Left ventricle myocardium inferior (tissue), 1 donor: ENCODE results near the gene COASY. TPM values are rescaled to one million over a fixed set of nuclear protein-coding genes. Genes with fewer than 3 reads are reported as not detected.
"Not testable (repeated sequence)": the region's sequence is repeated elsewhere in the genome, so short reads cannot be mapped to it uniquely, and the experiment has no call there.

ENCODE experiments used
- DNase-seq: peaks from one replicate; pipeline ENCODE4 v3.0.0-alpha.2; 2020
- H3K27ac ChIP-seq: fragments of 200-600 bp; replicated peaks from 2 replicates; pipeline ENCODE4 v1.8.0; 2021
- H3K27me3 ChIP-seq: fragments of 200-600 bp; 2 replicates; pipeline ENCODE4 v1.8.0; 2021; ENCODE audit warnings: low read depth
- H3K36me3 ChIP-seq: fragments of 200-600 bp; 2 replicates; pipeline ENCODE4 v1.8.0; 2021
- H3K4me1 ChIP-seq: fragments of 200-600 bp; 2 replicates; pipeline ENCODE4 v1.8.0; 2021
- H3K4me3 ChIP-seq: fragments of 200-600 bp; 2 replicates; pipeline ENCODE4 v1.8.0; 2021; ENCODE audit warnings: mild to moderate bottlenecking, moderate library complexity
- H3K9me3 ChIP-seq: fragments of 200-600 bp; replicated peaks from 2 replicates; pipeline ENCODE4 v1.8.0; 2021
- CTCF ChIP-seq: fragments of 200-600 bp; IDR thresholded peaks from 2 replicates; pipeline ENCODE4 v1.8.0; 2021; ENCODE audit warnings: antibody characterized with exemption, mild to moderate bottlenecking, borderline replicate concordance
- intact Hi-C: fragments of 100-400 bp; cut with micrococcal nuclease; formaldehyde crosslinking; loops from one replicate; pipeline ENCODE4 v1.11.0; 2022
- total RNA-seq: library from RNA; stranded (reverse); fragmentation: NEBNext Ultra II Directional; extraction: Animal tissue kit (Norgen Biotek cat#: 25700); gene quantifications from one replicate; pipeline ENCODE4 v1.2.1, GENCODE V29; 2021
- donor health status: DM: no; HTN: yes; CAD: no; lungs with severe emphysema.

COASY gene
- total RNA-seq, 1 donor from 2014 or later, result 48.8 TPM

- Histone ChIP-seq H3K27me3 (no peaks in the 10 kb centered on the region), H3K27ac (peak overlapping the region; percentile 97), H3K4me3 (peak overlapping the region; percentile 96), H3K9me3 (no peaks in the 10 kb centered on the region), H3K4me1 (peaks cover 38% of the 10 kb centered on the region), H3K36me3 (no peaks in the 10 kb centered on the region)
- TF ChIP-seq CTCF, result no peak
- DNase-seq, result no peak
- intact Hi-C loops, result no loop called here
Measured at GRCh38 chr17:42553866-42554249, 8.1 kb upstream of the COASY start.

GRCh38 chr17:42554250-42555121 lies 7.5 kb upstream of the COASY start:
- Histone ChIP-seq H3K36me3 (no peaks in the 10 kb centered on the region), H3K27me3 (no peaks in the 10 kb centered on the region), H3K9me3 (no peaks in the 10 kb centered on the region), H3K4me1 (peaks cover 38% of the 10 kb centered on the region), H3K4me3 (peak overlapping the region; percentile 96), H3K27ac (peak overlapping the region; percentile 97)
- no peak for TF ChIP-seq CTCF
- intact Hi-C loops, result no loop called here
- DNase-seq, result peak; percentile 92

- H3K36me3 ChIP-seq, result no peaks in the 10 kb centered on the region
- TF ChIP-seq CTCF, result no peak
- peak overlapping the region; percentile 96 for H3K4me3 ChIP-seq
- intact Hi-C loops, result no loop called here
- no peaks in the 10 kb centered on the region for H3K27me3 ChIP-seq
- H3K4me1 ChIP-seq, result peaks cover 38% of the 10 kb centered on the region
- no peaks in the 10 kb centered on the region for H3K9me3 ChIP-seq
- no peak for DNase-seq
- H3K27ac ChIP-seq, result peak overlapping the region; percentile 97
Measured at GRCh38 chr17:42555122-42555622, 6.8 kb upstream of the COASY start.

- intact Hi-C loops, H3K27me3 ChIP-seq, H3K36me3 ChIP-seq, H3K27ac ChIP-seq, H3K4me3 ChIP-seq, DNase-seq, H3K9me3 ChIP-seq: not testable (repeated sequence)
- peaks cover 38% of the 10 kb centered on the region for H3K4me1 ChIP-seq
Measured at GRCh38 chr17:42555961-42556617, 5.9 kb upstream of the COASY start.

GRCh38 chr17:42559075-42559474 lies 2.9 kb upstream of the COASY start:
- Histone ChIP-seq H3K4me1 (peaks cover 50% of the 10 kb centered on the region), H3K4me3 (no peak overlapping the region), H3K27ac (no peak overlapping the region), H3K9me3 (no peaks in the 10 kb centered on the region), H3K27me3 (no peaks in the 10 kb centered on the region), H3K36me3 (no peaks in the 10 kb centered on the region)
- no peak for DNase-seq
- no peak for TF ChIP-seq CTCF
- intact Hi-C loops, result no loop called here

GRCh38 chr17:42560246-42560645 lies 1.7 kb upstream of the COASY start:
- no peak overlapping the region for H3K4me3 ChIP-seq
- no peak for DNase-seq
- H3K36me3 ChIP-seq, result peaks cover 11% of the 10 kb centered on the region
- no peaks in the 10 kb centered on the region for H3K9me3 ChIP-seq
- H3K27ac ChIP-seq, result no peak overlapping the region
- no peak for TF ChIP-seq CTCF
- intact Hi-C loops, result no loop called here
- H3K4me1 ChIP-seq, result peaks cover 47% of the 10 kb centered on the region
- H3K27me3 ChIP-seq, result no peaks in the 10 kb centered on the region
